ENCODE data around the gene NPR2. TPM values are rescaled to one million over a fixed set of nuclear protein-coding genes. Genes with fewer than 3 reads are reported as not detected.

Gene NPR2
- total RNA-seq, 1 experiment from 2014 or later: 10.1 TPM

DNA sequence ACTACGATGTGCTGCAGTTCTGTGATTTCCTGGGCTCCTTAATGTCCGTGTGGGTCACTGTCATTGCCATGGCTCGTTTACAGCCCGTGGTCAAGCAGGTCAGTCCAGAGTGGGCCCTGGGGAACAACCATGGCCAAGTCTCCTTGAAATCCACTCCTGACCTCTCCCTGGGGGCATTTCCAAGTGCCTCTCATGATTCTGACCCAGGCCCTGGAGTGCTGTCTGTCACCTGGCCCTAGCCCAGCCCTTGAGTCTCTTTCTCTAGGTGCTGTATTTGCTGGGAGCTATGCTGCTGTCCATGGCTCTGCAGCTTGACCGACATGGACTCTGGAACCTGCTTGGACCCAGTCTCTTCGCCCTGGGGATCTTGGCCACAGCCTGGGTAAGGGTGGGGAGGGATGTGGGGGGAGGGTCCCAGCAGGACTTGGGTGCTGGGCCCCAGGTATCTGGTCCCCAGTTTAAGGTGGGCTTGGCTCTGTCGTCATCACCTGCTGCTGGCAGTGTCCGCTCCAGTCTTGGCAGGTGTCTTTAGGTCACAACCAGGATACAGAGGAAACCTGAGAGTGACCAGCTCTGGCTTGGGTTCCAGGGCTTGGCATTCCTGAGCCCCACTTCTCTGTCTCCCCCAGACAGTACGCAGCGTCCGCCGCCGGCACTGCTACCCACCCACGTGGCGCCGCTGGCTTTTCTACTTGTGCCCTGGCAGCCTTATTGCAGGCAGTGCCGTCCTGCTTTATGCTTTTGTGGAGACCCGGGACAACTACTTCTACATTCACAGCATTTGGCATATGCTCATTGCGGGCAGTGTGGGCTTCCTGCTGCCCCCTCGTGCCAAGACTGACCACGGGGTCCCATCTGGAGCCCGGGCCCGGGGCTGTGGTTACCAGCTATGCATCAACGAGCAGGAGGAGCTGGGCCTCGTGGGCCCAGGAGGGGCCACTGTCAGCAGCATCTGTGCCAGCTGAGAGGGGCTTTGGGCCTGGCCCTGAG, 61.8 kb downstream of the NPR2 start (continued):
- TF ChIP-seq, protein P1, sequence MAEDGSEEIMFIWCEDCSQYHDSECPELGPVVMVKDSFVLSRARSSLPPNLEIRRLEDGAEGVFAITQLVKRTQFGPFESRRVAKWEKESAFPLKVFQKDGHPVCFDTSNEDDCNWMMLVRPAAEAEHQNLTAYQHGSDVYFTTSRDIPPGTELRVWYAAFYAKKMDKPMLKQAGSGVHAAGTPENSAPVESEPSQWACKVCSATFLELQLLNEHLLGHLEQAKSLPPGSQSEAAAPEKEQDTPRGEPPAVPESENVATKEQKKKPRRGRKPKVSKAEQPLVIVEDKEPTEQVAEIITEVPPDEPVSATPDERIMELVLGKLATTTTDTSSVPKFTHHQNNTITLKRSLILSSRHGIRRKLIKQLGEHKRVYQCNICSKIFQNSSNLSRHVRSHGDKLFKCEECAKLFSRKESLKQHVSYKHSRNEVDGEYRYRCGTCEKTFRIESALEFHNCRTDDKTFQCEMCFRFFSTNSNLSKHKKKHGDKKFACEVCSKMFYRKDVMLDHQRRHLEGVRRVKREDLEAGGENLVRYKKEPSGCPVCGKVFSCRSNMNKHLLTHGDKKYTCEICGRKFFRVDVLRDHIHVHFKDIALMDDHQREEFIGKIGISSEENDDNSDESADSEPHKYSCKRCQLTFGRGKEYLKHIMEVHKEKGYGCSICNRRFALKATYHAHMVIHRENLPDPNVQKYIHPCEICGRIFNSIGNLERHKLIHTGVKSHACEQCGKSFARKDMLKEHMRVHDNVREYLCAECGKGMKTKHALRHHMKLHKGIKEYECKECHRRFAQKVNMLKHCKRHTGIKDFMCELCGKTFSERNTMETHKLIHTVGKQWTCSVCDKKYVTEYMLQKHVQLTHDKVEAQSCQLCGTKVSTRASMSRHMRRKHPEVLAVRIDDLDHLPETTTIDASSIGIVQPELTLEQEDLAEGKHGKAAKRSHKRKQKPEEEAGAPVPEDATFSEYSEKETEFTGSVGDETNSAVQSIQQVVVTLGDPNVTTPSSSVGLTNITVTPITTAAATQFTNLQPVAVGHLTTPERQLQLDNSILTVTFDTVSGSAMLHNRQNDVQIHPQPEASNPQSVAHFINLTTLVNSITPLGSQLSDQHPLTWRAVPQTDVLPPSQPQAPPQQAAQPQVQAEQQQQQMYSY (CRISPR knock-in tag; IDR thresholded peaks at IDR 0.05): no peak
- TF ChIP-seq CREM (CRISPR knock-in tag; IDR thresholded peaks at IDR 0.05): no peak
- no peak for TF ChIP-seq FOXP1 (CRISPR knock-in tag; IDR thresholded peaks at IDR 0.05; ENCODE audit: borderline replicate concordance)

DNA sequence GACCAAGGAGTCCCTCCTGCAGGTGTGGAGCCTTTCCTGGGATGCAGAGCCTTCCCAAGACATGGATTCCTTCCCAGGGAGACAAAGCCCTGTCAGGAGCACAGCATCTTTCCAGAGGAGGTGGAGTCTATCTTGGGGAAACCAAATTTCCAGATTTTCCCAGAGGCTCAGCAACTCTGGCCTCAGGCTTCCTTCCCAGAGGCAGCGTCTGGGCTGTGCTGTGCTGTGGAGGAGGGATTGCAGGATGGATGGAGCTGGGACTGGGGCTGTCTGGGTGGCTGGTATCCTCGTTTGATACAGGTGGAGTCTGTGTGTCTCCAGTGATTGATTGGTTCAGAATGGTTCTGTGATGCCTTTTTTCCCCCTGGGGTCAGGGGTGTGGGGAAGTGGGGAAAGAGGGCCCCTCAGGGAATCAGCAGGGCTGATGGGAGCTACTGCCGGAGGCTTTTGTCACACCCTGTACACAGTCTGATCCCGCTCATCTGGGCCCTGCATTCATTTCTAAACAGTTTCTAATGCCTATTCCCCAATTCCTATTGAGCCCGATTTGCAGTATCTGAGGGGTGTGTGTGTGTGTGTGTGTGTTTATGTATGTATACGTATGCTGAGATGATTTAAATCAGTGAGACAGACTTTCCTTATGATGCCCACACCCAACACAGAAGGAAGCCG, 62.8 kb downstream of the NPR2 start:
- no peak for TF ChIP-seq RELA (CRISPR knock-in tag; IDR thresholded peaks at IDR 0.05; ENCODE audit: borderline replicate concordance)
- TF ChIP-seq, protein P2, sequence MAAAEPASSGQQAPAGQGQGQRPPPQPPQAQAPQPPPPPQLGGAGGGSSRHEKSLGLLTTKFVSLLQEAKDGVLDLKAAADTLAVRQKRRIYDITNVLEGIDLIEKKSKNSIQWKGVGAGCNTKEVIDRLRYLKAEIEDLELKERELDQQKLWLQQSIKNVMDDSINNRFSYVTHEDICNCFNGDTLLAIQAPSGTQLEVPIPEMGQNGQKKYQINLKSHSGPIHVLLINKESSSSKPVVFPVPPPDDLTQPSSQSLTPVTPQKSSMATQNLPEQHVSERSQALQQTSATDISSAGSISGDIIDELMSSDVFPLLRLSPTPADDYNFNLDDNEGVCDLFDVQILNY (CRISPR knock-in tag; IDR thresholded peaks at IDR 0.05): no peak
- TF ChIP-seq, protein P1 (CRISPR knock-in tag; IDR thresholded peaks at IDR 0.05): 0 out of 2 replicates have a peak, but pooled peaks have one; percentile 15
- no peak overlapping the region for H3K4me3 Mint-ChIP-seq
- H3K27me3 Mint-ChIP-seq (ENCODE audit: low read depth): peaks cover 20% of the 10 kb centered on the region
- H3K36me3 Mint-ChIP-seq: no peaks in the 10 kb centered on the region
- H3K9me3 Mint-ChIP-seq: no peaks in the 10 kb centered on the region
- no peak overlapping the region for H3K27ac Mint-ChIP-seq
- no peaks in the 10 kb centered on the region for H3K4me1 Mint-ChIP-seq
- ChIA-PET POLR2A (no interaction called here), CTCF (interaction anchor here (2.0 kb wide), 1 partner anchor 64 kb away, joined by 5 read pairs; no protein-coding TSS in a partner anchor)
- DNase-seq (ENCODE audit: low spot score) (no peak), ATAC-seq (no peak)

DNA sequence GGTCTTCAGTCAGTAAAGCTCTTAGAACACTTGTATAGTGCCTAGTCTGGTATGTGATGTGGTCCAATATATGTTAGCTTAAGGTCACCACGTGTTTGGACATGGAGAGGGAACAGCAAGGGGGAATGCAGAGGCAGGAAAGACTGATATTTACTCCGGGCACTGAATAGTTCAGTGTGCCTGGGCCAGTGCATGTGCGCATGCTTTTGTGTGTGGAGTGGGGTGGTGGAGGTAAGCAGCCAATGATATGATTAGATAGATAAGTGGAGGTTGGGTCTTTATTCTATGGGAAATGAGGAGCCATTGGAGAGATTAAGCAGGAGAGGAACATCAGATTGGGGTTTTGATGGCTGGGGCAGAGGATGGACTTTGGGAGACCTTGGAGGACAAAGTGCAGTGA, 64.8 kb downstream of the NPR2 start:
- no peak for TF ChIP-seq ZBTB21 (CRISPR knock-in tag; IDR thresholded peaks at IDR 0.05; ENCODE audit: borderline replicate concordance)
- no peak for TF ChIP-seq FOXK1 (CRISPR knock-in tag; IDR thresholded peaks at IDR 0.05)
- no peak for TF ChIP-seq NR1H2 (CRISPR knock-in tag; IDR thresholded peaks at IDR 0.05)
- TF ChIP-seq RELA (CRISPR knock-in tag; IDR thresholded peaks at IDR 0.05; ENCODE audit: borderline replicate concordance): no peak
- TF ChIP-seq RORB (CRISPR knock-in tag; IDR thresholded peaks at IDR 0.05): no peak
- TF ChIP-seq, protein P3, sequence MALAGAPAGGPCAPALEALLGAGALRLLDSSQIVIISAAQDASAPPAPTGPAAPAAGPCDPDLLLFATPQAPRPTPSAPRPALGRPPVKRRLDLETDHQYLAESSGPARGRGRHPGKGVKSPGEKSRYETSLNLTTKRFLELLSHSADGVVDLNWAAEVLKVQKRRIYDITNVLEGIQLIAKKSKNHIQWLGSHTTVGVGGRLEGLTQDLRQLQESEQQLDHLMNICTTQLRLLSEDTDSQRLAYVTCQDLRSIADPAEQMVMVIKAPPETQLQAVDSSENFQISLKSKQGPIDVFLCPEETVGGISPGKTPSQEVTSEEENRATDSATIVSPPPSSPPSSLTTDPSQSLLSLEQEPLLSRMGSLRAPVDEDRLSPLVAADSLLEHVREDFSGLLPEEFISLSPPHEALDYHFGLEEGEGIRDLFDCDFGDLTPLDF (CRISPR knock-in tag; IDR thresholded peaks at IDR 0.05): no peak
- no peak for TF ChIP-seq NFE2L1 (CRISPR knock-in tag; IDR thresholded peaks at IDR 0.05)
- ATAC-seq (no peak), DNase-seq (ENCODE audit: low spot score) (no peak)
- H3K27me3 Mint-ChIP-seq (ENCODE audit: low read depth): peaks cover 24% of the 10 kb centered on the region
- H3K4me1 Mint-ChIP-seq: peaks cover 3% of the 10 kb centered on the region
- no peak overlapping the region for H3K4me3 Mint-ChIP-seq
- no peak overlapping the region for H3K27ac Mint-ChIP-seq
- H3K36me3 Mint-ChIP-seq: no peaks in the 10 kb centered on the region
- H3K9me3 Mint-ChIP-seq: no peaks in the 10 kb centered on the region
- POLR2A ChIA-PET: no interaction called here
- CTCF ChIA-PET: interaction anchor here (1.4 to 4.5 kb wide), 4 partner anchors 21 to 66 kb away, joined by 4 to 23 read pairs (median 8); no protein-coding TSS in a partner anchor

Data from WTC11 (cell line).